ENCODE measurements around the gene CTXND2. TPM values are rescaled to one million over a fixed set of nuclear protein-coding genes. Genes with fewer than 3 reads are reported as not detected.

The CTXND2 gene
- total RNA-seq, 1 experiment from 2014 or later: not detected

DNA sequence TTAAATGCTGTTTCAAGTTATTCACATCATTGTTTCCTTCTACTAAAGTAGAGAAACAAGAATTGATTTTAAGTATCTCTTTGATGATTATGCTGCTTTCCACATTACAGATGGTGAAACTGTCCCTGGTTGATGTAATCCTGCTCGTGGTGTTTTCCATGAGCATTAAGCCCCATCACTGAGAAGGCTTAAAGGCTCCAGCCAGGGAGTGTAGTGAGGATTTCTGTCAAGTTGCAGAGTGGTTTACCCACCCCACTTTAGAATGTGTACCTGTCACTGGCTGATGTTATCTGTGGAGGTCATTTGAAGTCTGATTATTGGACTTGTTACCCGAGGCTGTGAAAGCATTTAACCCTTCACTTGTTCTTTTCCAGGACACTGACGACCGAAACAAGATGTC is 74.8 kb downstream of the CTXND2 start:
- DNase-seq (ENCODE audit: low read depth): no peak

Other genes starting within 250 kb of the CTXND2 start
- 8.8 and 10.9 TPM in 2 replicates for gene GOLPH3L, start 190.0 kb upstream of the CTXND2 start, total RNA-seq (2014; rRNA removed; shearing (Covaris generic))
- gene HORMAD1, start 166.2 kb upstream of the CTXND2 start, total RNA-seq (2014; rRNA removed; shearing (Covaris generic)): not detected in 2 replicates
- 29.7 and 45.2 TPM in 2 replicates for gene CTSS, start 121.4 kb upstream of the CTXND2 start, total RNA-seq (2014; rRNA removed; shearing (Covaris generic))
- 0.39 and 5.8 TPM in 2 replicates for gene CTSK, start 78.9 kb upstream of the CTXND2 start, total RNA-seq (2014; rRNA removed; shearing (Covaris generic))
- 12.0 and 24.8 TPM in 2 replicates for gene ARNT, start 10.5 kb upstream of the CTXND2 start, total RNA-seq (2014; rRNA removed; shearing (Covaris generic))
- gene SETDB1, start 39.2 kb downstream of the CTXND2 start, total RNA-seq (2014; rRNA removed; shearing (Covaris generic)): 37.5 and 60.8 TPM in 2 replicates
- 74.1 and 105 TPM in 2 replicates for gene CERS2, start 87.7 kb downstream of the CTXND2 start, total RNA-seq (2014; rRNA removed; shearing (Covaris generic))
- gene ANXA9, start 95.2 kb downstream of the CTXND2 start, total RNA-seq (2014; rRNA removed; shearing (Covaris generic)): 0.24 TPM in 1 of 2 replicates, not detected in the other
- gene MINDY1, start 119.8 kb downstream of the CTXND2 start, total RNA-seq (2014; rRNA removed; shearing (Covaris generic)): 6.6 and 12.1 TPM in 2 replicates
- 17.4 and 21.3 TPM in 2 replicates for gene PRUNE1, start 121.3 kb downstream of the CTXND2 start, total RNA-seq (2014; rRNA removed; shearing (Covaris generic))
- 0.57 and 0.60 TPM in 2 replicates for gene BNIPL, start 149.4 kb downstream of the CTXND2 start, total RNA-seq (2014; rRNA removed; shearing (Covaris generic))
- 0.80 and 2.4 TPM in 2 replicates for gene C1orf56, start 160.6 kb downstream of the CTXND2 start, total RNA-seq (2014; rRNA removed; shearing (Covaris generic))
- 48.8 and 55.1 TPM in 2 replicates for gene CDC42SE1, start 172.5 kb downstream of the CTXND2 start, total RNA-seq (2014; rRNA removed; shearing (Covaris generic))
- gene MLLT11, start 173.3 kb downstream of the CTXND2 start, total RNA-seq (2014; rRNA removed; shearing (Covaris generic)): 48.4 and 52.7 TPM in 2 replicates
- gene GABPB2, start 183.6 kb downstream of the CTXND2 start, total RNA-seq (2014; rRNA removed; shearing (Covaris generic)): 3.5 and 4.5 TPM in 2 replicates